ENCODE data around the gene CLEC2A.
"Not testable (repeated sequence)": the region's sequence is repeated elsewhere in the genome, so short reads cannot be mapped to it uniquely, and the experiment has no call there.

CLEC2A gene, protein sequence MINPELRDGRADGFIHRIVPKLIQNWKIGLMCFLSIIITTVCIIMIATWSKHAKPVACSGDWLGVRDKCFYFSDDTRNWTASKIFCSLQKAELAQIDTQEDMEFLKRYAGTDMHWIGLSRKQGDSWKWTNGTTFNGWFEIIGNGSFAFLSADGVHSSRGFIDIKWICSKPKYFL

DNA sequence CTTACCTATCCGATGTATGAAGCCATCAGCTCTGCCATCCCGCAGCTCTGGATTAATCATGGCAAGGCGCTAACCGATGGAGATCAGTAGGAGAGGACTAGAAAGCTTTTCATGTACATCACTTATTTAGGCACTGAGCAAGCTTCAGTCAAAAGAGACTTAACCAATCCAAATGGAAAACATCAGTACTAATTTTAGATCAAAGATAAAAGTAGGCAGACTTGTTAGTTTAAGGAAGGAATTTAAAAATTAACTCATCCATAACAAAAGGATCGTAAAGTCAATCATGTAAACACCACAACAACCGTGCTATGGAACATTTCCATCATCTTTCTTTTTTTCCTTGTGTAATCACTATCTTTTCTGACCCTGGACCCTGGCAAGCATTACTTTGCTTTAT is at the start of gene CLEC2A:
Gene CLEC2A (minus strand): TSS at position 101 of the 400 bp plus-strand sequence. CDS start 41 bp downstream, at position 60.
- in situ Hi-C loops (cut with MboI; ENCODE audit: low sequenced_read_pairs) = loop anchor here (25.0 kb wide), 1 partner anchor 205 kb away; the partner anchor contains the start of gene CLEC7A

DNA sequence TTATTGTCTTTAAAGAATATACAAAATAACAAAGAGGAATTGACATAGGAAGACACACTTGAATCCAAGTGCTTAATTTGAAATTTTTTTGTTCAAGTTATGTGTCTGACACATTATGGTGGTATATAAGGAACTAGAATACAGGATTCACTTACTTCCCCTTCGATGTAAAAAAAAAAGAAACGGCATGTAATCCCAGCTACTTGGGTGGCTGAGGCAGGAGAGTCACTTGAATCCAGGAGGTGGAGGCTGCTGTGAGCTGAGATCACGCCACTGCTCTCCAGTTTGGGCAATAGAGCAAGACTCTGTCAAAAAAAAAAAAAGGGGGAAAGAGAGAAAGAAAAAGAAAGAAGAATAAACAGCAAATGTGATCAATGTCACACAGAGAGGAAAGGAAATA is 48.0 kb upstream of the CLEC2A start:
- in situ Hi-C loops (cut with MboI; ENCODE audit: low sequenced_read_pairs) = no loop called here

DNA sequence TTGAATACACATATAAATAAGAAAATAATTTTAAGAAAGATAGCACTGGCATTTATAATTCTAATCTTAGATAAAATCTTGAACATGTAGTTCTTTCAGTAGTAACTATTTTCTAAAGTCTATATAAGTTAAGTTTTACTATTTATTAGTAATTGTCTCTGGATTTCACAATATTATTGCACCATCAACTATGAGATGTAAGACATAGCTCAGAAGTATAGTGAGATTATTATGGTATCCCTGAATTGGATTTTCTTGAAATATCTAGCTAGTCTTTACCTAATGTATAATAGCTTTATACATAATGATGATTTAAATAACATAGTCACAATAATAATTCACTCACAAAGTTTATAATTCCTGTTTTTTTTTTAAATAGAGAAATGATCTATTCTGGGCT is 45.7 kb upstream of the CLEC2A start:
- in situ Hi-C loops (cut with MboI; ENCODE audit: low sequenced_read_pairs) = no loop called here

DNA sequence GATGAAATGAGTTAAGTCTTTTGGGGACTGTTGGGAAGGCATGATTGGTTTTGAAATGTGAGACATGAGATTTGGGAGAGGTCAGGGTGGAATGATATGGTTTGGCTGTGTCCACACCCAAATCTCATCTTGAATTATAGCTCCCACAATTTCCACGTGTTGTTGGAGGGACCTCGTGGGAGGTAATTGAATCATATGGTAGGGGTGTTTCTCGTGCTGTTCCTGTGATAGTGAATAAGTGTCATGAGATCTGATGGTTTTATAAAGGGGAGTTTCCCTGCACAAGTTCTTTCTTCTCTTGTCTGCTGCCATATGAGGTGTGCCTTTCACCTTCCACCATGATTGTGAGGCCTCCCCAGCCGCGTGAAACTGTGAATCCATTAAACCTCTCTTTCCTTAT is 44.5 kb upstream of the CLEC2A start:
- in situ Hi-C loops (cut with MboI; ENCODE audit: low sequenced_read_pairs) = not testable (repeated sequence)

DNA sequence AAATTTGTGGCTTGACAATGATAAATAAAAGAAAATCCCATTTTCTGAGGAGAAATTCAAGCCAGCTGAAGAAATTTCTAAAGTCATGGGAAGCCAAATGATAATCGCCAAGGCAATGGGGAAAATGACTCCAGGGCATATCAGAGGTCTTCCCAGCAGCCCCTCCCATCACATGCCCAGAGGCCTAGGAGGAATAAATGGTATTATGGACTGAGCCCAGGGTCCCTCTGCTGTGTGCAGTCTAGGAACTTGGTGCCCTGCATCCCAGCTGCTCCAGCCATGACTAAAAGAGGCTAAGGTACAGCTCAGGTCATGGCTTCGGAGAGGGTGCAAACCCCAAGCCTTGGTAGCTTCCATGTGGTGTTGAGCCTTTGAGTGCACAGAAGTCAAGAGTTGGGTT is 43.4 kb upstream of the CLEC2A start:
- in situ Hi-C loops (cut with MboI; ENCODE audit: low sequenced_read_pairs) = no loop called here

DNA sequence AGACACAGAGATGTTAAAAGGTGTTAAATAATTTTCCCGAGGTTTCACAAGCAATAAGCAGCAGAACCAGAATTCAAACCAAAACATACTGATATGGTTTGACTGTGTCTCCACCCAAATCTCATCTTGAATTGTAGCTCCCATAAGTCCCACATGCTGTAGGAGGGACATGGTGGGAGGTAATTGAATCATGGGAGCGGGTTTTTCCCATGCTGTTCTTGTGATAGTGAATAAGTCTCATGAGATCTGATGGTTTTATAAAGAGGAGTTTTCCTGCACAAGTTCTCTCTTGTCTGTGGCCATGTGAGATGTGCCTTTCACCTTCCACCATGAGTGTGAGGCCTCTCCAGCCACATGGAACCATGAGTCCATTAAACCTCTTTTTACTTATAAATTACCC is 42.6 kb upstream of the CLEC2A start:
- in situ Hi-C loops (cut with MboI; ENCODE audit: low sequenced_read_pairs) = not testable (repeated sequence)

DNA sequence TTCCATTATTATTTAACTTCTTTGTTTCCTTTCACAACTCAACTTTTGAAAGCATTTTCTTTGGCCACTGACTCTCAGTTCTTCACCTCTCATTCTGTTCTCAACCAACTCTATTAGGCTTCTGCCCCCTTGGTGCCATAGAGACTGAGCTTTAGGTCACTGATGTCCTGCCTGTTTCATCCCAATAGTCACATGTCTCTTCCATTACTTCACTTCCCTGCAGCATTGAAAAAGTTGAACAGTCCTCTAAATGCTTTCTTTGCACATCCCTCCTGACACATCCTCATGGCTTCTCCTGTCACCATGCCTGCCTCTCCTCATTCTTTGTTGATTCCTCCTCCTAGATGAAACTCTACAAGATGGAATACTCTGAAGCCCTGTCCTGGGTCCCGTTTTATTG is 41.8 kb upstream of the CLEC2A start:
- in situ Hi-C loops (cut with MboI; ENCODE audit: low sequenced_read_pairs) = no loop called here

DNA sequence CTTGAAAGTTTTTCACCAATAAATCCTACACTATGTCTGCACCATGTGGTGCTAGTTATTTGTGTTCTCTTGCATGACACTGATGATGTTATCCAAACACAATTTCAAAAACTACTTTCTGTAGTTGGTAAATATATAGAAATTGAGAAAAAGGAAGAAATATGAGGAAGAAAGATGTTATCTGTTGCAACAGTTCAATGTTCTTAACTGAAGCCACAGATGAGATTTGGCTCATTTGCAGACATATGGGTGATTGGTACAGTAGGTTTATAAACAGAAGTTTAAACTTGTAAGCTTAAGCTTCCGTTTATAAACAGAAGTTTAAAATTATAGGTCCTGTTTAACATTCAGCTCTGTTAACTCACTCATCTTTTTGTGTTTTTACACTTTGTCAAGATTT is 39.0 kb upstream of the CLEC2A start, which contains the start of gene CLEC12A:
Gene CLEC12A (plus strand): TSS at position 229 of the 400 bp plus-strand sequence. CDS start 188 bp downstream, outside the sequence.
- in situ Hi-C loops (cut with MboI; ENCODE audit: low sequenced_read_pairs) = no loop called here

DNA sequence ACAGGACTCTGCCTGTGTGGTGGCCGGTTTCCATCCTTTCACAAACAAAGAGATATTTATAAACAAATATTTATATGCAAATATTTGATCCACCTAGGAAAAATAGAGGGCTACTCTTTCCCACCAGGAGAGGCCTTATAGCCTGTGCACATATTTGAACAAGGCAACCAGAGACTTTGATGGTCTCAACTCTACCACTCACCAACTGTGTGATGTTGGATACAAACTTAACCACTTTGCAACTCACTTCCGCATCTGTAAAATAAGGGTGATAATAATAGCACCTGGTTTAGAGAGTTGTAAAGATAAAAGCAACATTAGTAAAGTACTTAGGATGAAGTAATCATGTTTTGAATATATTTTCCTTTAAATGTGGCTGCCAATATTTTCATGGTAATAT is 37.5 kb upstream of the CLEC2A start:
- in situ Hi-C loops (cut with MboI; ENCODE audit: low sequenced_read_pairs) = no loop called here

DNA sequence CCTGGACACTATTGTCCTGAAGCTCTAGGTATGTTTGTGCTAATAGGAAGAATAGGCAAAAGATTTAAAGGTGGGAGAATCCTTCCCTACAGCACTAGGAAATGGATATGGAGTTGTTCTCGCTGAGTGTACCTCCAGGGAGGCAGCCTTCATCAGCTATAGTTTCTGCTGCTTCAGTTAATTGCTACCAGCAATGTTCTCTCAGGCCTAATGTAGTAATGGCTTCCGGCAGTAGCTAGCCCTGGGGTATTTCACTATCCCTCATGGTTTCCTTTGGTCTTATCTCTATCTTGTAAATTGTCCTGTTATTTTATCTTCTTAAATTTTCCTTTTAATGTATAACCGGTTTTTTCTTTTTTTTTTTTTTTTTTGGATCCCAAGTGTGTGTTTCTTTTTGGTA is 29.7 kb upstream of the CLEC2A start:
- in situ Hi-C loops (cut with MboI; ENCODE audit: low sequenced_read_pairs) = no loop called here

DNA sequence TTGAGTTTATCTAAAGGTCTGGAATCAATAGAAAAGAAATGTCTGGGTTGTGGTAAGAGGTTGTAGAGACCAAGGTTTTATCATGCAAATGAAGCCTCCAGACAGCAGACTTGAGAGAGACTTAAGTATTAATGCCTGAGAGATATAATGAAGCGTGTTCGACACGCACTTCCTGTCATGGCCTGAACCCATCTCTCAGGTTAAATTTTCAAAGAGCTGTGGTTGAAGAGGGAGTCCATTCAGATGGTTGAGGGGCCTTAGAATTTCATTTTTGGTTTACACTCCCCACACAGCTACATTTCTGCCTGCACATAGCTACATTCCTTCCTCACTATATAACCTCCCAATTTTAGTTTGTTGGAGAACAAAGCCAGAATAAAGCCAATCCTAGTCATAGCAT is 28.9 kb upstream of the CLEC2A start:
- in situ Hi-C loops (cut with MboI; ENCODE audit: low sequenced_read_pairs) = no loop called here

DNA sequence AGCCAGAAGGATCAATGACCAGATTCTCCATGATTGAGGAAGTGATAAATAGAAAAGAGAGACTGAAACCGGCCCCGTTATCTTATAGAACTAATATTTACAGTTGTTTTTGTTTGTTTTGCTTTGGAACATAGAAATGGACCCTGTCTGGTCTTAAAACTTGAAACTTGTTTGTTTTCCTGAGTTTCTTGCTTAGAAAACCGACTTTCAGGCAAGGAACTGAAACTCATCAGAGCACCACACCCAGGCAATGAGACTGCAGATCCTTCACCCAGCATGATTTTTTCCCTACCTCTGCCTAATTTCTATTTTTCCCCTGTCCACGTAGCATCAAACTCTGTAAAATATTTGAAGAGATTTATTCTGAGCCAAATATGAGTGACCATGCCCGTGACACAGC is 28.4 kb upstream of the CLEC2A start:
- in situ Hi-C loops (cut with MboI; ENCODE audit: low sequenced_read_pairs) = no loop called here

DNA sequence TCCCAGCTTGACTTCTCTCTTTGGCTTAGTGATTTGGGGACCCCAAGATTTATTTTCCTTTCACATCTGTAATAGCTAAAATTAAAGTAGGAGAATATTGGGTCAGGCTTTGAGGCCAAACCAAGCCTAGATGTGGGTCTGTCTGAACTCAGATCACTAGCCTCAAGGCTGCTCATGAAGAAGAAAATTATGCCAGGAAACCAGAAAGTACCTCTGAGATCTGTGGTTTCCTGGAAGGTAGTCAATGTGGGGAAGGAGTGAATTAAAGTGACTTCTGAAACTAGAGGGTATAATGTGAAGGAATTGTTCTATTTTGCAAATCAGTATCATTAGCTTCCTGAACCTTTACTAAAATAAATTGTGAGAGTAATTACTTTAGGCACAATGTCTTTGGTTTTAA is 25.7 kb upstream of the CLEC2A start:
- in situ Hi-C loops (cut with MboI; ENCODE audit: low sequenced_read_pairs) = no loop called here

DNA sequence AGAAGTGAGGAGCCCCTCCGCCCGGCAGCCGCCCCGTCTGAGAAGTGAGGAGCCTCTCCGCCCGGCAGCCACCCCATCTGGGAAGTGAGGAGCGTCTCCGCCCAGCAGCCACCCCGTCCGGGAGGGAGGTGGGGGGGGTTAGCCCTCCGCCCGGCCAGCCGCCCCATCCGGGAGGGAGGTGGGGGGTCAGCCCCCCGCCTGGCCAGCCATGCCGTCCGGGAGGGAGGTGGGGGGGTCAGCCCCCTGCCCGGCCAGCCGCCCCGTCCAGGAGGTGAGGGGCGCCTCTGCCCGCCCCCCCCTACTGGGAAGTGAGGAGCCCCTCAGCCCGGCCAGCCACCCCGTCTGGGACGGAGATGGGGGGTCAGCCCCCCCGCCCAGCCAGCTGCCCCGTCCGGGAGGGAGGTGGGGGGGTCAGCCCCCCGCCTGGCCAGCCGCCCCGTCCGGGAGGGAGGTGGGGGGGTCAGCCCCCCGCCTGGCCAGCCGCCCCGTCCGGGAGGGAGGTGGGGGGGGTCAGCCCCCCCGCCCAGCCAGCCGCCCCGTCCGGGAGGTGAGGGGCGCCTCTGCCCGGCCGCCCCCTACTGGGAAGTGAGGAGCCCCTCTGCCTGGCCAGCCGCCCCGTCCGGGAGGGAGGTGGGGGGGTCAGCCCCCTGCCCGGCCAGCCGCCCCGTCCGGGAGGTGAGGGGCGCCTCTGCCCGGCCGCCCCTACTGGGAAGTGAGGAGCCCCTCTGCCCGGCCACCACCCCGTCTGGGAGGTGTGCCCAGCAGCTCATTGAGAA is 21.0 kb upstream of the CLEC2A start:
- in situ Hi-C loops (cut with MboI; ENCODE audit: low sequenced_read_pairs) = not testable (repeated sequence)

DNA sequence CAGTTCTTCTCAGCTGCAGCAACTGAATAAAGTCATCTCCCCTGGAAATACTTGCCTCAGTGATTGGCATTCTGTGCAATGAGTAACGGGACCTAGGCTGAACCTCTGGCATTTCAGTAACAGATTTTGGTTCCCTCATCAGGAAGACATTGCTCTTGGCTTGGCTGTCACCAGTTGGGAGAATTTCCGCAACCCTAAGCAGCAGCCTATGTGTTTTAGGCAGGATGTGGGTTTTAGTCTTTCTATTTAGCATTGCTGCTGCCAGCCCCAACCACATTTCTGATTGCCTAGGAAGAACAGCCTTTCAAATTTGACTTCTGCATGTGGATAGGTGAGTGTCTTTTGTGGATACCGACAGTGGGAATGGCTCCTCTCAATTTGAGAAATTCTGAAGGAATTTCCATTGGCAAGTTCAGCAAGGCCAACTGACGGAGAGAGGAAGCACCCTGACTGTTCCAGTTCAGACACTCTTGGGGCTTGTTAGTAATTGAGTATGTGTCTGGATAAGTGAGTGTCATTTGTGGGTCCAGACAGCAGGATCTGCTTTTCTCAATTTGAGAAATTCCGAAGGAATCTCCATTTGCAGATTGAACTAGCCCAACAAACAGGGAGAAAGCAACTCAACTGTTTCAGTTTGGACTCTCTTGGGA is 19.0 kb upstream of the CLEC2A start:
- in situ Hi-C loops (cut with MboI; ENCODE audit: low sequenced_read_pairs) = no loop called here

DNA sequence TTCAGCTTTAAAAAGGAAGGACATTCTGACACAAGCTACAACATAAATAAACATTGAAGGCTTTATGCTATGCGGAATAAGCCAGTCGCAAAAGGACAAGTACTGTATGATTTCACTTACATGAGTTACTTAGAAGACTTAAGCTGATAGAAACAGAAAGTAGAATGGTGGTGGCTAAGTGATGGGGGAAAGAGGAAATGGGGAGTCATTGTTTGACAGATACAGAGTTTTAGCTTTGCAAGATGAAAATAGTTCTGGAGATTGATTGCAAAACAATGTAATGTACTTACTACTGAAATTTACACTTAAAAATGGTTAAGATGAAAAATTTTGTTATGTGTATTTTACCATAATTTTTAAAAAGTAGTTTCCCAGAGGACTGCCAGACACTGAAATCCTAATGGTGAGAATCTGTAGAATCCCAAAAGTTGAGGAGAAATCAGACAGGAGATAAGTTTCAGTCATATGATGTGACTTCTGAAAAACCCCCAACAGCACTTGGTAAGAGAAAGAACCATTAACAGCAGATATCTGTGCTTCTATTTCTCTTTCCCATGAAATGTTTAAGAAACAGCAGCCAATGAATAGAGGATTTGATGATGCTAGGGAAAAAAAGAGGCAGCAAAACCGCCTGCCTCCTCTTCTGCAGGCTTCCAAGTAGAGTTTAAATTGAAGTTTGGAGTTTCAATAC is 16.6 kb upstream of the CLEC2A start:
- in situ Hi-C loops (cut with MboI; ENCODE audit: low sequenced_read_pairs) = loop anchor here (25.0 kb wide), 1 partner anchor 189 kb away; the partner anchor contains the start of gene CLEC7A

DNA sequence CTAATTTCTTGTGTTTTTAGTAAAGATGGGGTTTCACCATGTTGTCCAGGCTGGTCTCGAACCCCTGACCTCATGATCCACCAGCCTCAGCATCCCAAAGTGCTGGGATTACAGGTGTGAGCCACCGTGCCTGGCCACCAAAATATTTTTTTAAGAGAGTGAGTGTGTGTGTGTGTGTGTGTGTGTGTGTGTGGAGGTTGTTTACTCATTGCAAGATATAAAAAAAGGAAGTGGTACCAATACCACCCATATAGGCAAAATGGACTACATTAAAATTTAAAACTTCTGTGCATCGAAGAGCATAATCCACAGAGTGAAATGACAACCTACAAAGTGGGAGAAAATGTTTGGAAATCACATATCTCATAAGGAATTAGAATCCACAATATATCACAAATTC is 15.5 kb upstream of the CLEC2A start:
- in situ Hi-C loops (cut with MboI; ENCODE audit: low sequenced_read_pairs) = loop anchor here (25.0 kb wide), 1 partner anchor 190 kb away; the partner anchor contains the start of gene CLEC7A

DNA sequence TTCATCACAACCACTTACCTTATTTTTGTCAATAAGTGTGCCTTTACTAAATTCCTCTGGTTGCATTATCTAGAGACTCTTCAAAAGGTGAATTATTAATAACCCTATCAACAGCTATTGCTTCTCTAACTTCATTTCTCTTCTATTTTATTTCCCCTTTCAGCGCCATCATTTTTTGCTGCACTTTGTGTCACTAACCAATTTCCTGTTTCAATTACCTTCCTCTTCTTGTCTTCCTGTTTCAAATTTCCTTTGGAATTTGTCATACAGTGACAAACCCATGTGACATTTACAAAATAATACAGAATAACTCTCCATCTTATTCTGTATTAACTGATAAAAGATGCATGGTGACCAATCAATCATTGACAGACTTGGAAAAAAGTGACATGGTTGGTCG is 12.2 kb upstream of the CLEC2A start:
- in situ Hi-C loops (cut with MboI; ENCODE audit: low sequenced_read_pairs) = loop anchor here (25.0 kb wide), 1 partner anchor 193 kb away; the partner anchor contains the start of gene CLEC7A

DNA sequence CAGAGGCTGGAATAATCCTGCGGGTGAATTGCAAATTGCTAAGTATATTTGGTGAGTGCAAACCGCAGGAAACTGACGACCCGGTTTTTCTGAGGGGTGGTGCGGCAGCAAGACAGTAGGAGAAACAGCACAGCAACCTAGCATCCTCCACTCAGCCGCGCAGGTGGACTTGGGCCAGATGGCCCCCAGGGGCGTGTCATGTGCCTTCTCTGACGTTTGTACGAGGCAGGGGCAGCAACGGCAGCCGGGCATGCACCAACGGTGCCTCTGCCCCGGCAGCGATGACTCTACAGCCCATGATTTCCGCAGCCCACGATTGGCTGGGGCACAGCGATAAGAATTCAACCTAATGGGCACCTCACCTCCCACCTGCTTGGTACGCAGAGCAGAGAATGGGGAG is 11.1 kb upstream of the CLEC2A start:
- in situ Hi-C loops (cut with MboI; ENCODE audit: low sequenced_read_pairs) = loop anchor here (25.0 kb wide), 1 partner anchor 194 kb away; the partner anchor contains the start of gene CLEC7A

DNA sequence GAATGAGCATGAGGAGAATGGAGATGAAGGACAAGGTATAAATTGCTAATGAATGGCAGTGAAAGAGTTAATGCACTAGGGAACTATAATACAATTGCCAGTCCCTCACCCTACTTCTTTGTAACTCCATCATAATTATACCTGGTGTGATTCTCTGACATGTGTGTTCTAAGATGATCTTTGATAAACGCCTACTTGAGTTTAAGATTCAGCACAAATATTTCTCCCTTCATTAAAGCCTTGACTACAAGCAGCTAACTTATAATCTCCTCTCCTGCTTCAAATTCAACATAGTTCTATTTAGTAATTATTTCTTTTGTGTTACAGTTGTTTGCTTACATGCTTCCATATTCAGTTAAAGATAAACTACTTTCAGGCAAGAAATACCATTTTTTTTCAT is 9.7 kb upstream of the CLEC2A start:
- in situ Hi-C loops (cut with MboI; ENCODE audit: low sequenced_read_pairs) = loop anchor here (25.0 kb wide), 1 partner anchor 195 kb away; the partner anchor contains the start of gene CLEC7A

DNA sequence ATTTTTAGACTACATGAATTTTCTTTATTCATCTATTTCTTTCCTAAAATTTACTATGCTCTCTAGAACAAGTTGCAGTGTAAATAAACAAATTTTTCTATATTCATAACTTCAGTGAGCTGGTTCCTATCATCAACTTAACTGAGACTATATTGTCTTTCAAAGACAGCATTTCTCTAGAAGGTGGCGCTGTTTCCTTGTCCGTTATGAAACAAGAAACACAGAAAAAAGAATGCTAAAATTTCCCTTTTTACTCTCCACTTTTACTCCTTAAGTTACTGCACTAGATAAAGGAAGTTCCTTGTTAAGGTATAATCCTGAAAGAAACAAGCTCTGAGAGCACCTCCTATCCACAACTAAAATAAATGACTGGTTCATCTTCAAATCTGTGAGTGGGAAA is 8.2 kb upstream of the CLEC2A start:
- in situ Hi-C loops (cut with MboI; ENCODE audit: low sequenced_read_pairs) = loop anchor here (25.0 kb wide), 1 partner anchor 197 kb away; the partner anchor contains the start of gene CLEC7A
